HG02642 (cell line): ENCODE measurements around the gene FDX1.

Experiments used
- ATAC-seq: cut with Tn5 transposase; IDR thresholded peaks from one replicate; pipeline ENCODE4 v1.9.1; 2021; ENCODE audit warnings: mild to moderate bottlenecking; ENCODE audit not compliant: unreplicated experiment, poor library complexity

The FDX1 gene

DNA sequence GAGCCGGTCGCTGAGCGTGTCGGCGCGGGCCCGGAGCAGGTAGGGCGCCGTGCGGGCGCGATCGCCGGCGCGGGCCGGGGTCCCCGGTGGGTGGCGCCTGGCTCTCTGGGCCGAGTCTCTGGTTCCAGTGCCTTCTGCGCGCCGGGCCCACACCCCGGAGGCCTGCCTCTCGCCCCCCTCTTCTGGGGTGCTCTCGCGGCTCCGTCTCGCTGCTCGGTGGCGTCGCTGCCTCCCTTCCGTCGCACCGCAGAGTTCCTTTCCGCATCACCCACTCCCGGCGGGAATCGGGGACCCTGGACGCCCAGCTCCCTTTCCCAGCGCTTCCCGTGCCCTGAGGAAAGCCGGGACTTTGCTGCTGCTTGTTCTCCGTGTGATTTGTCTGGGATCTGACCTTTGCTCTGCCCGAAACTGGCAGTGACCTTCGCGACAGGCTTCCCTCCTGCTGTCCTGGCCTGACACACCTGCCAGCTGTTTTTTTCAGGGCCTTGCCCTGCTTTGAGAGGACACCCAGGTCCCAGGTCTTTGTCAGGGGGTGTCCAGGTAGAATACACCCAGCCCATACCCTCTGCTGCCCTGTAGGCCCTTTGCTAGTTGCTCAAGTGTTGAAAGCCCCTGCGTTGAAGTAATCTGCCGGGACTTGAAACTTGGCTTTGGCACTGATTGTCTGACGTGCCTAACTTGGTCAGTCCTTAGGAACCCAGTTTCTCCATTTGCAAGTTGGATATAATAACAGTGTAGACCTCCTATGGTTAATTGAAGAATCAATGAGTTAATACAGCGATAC is 711 bp downstream of the FDX1 start:
- ATAC-seq, result peak; percentile 46

DNA sequence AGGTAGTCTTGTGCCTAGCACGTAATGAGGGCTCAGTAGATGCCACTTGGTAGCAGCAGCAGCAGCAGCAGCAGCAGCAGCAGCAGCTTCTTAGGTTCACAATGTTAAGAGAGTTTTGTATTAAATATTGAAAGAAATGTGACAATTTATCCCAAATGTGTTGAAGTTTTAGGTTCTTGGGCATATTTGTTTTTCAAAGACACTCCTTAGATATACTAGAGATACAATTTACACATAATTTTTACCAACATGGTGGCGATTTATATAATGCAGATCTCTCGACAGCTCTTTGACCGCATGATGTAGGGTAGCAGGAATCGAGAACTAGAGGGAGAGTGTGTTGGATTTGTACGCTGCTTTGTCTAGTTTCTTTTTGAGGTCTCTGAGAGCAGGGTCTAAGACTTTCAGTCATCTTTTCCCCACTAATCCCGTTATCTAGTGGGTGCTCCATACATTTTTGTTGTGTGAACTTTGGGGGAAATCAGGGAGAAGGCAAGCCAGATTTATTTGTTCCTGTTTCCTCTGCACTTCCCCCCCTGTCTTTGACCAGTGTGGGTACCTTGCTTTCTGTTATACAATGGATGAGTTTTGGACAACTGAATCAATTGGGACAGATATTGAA is 1.4 kb downstream of the FDX1 start:
- ATAC-seq, result no peak

DNA sequence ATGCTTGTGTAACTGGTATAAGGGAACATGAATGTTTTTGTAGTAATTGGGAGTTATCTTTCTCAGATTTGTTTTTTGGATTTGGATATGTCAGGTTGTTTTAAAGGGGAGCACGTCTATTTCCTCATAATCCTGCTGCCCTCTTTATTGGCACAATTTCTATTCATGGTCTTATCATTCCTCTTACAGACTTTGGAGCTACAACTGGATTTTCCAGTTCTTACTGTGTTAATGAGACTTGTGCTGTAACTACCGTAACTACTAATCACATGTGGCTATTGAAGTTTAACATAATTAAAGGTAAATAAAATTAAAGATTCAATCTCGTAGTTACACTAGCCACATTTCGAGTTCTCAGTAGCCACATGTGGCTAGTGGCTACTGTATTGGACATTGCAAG is 1.9 kb downstream of the FDX1 start:
- no peak for ATAC-seq

DNA sequence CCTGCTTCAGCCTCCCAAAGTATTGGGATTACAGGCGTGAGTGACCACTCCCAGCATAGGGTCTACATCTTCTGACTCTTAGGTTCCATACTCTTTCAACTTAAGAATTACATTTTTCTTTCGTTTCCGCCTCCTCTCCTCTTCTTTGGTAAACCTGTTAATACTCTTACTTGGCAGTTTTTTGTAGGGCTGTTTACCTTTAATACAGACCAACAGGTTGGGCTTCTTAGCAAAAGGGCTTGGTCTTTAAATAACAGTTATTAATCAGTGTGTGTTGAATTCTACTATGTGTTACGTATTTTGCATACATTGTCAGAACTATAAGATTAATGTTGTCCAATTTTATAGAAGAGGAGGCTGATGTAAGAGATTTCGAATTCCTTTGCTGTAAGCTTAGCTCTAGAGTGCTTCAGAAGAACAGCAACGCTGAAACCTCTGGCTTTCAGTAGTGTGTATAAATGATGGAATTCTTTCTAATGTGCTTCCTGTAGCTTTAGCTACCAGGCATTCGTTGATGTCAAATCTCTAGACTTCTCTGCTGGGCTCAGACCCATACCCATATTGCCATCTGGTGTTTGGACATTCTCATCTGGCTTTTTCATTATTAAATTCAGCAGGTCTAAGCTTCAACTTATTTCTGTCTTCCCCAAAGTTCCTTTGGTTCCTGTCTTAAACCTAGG is 3.1 kb downstream of the FDX1 start:
- no peak for ATAC-seq

DNA sequence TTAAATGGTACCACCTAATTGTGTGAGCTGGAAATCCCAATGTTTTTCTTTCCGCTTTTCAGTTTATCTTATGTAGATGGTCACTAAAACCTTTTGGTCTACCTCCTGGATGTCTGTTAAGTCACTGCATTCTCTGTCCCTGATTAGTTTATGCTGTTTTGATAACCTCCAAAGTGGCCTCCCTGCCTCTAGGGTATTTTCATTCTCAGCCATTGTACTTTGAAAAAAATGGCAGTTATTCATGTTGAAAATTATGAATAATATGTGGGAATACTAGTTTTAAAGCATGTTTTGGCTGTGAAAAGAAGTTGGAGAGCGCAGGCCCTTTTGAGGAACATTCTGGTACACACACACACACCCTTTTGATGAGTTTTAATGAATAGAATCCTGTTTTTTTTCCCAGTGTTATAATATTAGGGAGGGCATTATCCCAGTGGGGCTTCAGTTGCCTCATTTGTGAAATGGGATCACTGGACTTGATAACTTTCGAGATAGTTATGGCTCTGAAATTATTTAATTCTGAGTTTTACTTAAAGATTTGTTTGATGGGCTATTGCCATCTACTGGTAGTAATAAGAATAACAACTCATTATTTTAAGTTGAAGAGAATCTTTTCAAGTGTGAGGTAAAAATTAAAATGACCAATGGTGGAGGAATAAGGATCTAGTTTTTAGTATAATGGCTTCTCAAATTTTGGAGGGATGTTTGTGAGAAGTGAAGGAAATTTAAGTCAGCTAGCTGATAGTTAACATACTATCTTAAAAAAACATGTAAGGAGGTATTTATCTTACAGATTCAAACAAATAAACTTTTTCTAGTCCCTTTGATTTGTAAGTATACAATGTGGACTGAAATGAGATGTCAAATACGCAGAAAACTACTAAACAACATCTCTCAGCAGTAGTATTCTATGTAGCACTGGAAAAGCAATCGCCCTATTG is 3.9 kb downstream of the FDX1 start:
- no peak for ATAC-seq

DNA sequence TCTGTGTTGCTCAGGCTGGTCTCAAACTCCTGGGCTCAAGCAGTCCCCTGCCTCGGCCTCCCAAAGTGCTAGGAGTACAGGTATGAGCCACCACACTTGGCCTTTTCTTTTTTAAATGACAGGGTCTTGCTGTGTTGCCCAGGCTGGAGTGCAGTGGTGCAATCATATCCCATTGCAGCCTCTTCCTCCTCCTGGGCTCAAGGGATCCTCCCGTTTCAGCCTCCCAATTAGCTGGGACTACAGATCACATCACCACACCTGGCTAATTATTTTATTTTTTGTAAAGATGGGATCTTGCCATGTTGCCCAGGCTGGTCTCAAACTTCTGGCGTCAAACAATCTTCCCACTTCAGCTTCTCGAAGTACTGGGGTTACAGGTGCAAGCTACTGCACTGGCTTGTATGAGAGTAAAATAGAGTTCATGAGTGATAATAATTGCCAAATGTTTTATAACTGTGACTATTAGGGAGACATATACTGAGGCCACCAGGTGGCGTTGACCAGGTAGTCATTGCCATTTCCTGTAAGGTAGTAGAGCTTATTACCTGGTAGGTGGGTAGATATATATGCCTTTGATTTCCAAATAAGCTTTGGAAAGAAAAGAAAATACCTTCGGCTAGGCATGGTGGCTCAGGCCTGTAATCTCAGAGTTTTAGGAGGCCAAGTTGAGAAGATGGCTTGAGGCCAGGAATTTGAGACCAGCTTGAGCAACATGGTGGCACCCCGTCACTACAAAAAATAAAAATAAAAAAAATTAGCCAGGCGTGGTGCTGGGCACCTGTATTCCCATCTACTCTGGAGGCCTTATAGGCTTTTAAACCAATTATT is 5.4 kb downstream of the FDX1 start:
- ATAC-seq, result peak; percentile 19

DNA sequence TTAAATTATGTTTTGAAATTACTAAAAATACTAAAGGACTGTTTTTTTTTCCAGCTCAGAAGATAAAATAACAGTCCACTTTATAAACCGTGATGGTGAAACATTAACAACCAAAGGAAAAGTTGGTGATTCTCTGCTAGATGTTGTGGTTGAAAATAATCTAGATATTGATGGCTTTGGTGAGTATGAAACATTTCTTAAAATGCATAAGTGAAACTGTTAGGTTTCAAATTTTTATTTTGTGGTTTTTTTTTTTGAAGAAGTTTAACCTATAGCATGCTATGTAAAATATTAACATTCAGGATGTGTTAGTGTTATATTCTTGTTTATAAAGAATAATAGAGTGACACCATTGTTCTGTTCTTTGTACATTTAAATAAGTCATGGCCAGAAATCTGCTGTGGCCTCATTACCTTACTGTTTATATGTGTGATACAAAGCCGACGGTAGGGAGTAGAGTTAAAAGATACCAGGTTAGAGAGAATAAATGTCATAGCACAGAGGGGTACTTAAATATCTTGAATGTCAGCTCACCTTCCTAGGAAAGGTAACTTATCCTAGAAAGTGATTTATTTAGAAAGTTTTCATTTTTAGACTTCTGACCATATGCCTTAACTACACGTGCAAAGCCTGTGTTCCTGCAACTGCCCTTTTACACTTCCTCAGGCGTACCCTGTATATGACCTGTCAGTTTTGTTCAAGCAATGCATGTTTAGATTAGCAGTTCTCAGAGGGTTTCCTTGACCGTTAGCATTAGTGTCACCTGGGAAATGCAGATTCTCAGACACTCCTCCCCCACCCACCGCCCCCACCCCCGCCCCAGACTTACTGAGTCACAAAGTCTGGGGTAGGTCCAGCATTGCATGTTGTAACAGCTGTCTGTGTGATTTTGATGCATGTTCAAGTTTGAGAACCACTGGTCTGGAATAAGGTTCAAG is 6.3 kb downstream of the FDX1 start:
- ATAC-seq, result peak; percentile 48

DNA sequence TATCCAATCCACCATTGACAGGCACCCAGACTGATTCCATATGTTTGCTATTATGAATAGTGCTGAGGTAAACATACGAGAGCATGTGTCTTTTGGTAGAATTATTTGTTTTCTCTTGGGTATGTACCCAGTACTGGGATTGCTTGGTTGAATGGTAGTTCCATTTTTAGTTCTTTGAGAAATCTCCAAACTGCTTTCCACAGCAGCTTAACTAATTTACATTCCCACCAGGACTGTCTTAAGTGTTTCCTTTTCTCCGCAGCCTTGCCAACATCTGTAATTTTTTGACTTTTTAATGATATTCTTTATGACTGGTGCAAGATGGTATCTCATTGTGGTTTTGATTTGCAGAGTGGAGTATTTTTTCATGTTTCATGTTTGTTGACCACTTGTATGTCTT is 8.3 kb downstream of the FDX1 start:
- no peak for ATAC-seq

DNA sequence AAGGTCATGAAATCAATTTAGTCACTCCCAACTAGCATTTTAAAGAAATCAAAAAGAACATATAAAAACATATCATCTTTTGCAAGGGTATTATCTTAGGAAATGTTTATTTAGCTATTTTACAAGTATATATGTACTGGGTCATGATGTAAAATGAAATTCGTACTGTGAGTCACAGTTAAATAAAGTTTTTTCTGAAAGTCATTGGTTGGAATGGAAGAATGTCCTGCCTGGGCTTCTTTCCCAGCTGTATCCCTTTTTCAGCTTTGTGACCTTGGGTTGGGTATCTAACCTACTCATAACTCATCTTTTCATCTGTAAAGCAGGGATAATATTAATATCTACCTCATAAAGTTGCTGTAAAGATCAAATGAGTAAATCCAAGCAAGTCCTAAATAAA is 15.7 kb downstream of the FDX1 start:
- ATAC-seq, result no peak

DNA sequence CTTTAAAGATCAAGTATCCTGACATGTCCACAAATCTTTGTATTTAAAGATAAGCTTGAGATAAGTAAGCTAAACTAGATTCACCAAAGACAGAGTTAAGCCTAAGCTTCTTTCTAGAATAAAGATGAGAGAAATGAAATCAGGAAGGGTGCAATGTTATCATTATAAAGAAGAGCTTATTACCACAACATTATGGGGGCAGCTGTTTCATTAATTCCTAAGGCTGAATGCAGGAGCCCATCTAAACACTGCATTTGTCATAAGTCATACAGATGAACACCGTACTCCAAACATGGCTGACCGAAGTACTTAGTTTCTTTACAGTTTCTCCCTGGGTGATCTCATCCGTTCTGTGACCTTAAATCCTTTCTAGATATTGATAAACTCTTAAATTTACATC is 16.3 kb downstream of the FDX1 start:
- no peak for ATAC-seq

DNA sequence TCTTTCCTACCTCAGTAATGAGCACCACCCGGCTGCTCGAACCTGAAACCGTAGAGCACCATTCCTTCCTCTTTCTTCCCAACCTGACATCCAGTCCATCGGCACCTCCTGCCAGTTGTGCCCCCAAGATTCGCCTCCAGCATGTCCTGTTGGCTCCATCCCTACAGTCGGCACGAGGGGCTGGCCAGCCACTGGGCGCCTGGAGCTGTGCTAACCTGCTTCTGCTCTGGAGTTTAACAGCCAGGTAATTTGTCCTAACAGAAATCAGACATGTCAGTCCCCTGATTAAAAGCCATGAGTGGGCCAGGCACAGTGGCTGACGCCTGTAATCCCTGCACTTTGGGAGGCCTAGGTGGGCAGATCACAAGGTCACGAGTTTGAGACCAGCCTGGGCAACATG is 16.8 kb downstream of the FDX1 start:
- no peak for ATAC-seq

DNA sequence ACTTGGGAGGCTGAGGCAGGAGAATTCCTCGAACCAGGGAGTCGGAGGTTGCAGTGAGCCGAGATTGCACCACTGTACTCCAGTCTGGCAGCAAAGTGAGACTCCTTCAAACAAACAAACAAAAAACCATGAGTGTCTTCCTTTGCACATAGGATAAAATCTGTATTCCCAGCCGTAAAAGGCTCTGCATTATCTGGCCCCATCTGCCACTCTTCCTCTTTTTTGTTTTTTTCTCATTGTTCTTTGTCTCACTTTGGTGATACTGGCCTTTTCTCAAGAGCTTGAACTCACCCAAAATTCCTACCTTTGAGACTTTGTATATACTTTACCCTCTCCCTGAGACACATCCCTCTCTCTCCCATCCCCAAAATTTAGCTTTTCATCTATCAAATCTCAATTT is 17.6 kb downstream of the FDX1 start:
- no peak for ATAC-seq

DNA sequence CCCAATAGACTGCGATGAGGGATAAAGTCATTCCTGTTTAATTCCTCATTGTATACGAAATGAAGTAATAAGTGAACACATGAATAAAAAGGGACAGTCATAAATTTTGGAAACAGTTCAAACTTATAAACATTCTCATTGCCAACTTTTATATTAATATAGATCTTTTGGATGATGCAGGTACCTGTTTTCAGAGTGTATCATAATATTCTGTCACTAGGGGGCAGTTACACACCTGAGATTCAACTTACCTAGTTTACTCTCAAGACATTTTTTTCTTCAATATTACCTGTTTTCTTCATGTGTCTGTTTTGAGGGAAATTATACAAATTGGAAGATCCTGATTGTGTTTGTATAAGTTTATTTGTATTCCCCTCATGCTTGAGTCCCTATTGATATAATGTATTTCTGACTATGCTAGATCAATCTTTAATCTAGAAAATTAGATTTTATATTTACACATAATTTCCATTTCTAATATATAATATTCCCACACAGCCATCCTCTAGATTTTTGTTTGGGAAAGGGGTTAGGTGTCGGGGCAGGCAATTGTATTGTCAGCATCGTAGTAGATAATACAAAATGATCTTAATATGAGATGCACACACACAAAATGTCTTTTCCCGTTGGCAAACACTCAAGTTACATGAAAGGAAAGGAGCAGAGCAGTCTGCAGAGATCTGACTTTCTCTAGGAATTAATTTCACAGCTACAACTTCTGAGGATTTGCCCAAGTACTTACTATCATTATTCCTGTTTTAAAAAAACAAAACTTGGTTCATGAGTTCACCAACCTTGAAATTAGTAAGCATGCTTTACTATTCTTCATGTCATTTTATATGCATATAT is 18.4 kb downstream of the FDX1 start:
- no peak for ATAC-seq

DNA sequence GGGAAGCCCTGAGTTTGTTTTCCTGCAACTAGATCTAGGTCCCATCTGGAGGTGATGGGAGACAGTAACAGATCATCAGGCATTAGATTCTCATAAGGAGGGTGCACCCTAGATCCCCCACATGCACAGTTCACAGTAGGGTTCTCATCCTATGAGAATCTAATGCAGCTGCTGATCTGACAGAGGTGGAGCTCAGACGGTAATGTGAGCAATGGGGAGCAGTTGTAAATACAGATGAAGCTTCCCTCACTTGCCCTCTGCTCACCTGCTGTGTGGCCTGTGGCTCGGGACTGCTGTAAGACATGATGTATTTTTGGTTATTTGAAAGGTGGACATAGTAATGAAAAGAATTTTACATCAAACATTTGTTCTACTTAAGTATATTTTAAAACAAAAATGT is 20.5 kb downstream of the FDX1 start:
- ATAC-seq, result no peak

DNA sequence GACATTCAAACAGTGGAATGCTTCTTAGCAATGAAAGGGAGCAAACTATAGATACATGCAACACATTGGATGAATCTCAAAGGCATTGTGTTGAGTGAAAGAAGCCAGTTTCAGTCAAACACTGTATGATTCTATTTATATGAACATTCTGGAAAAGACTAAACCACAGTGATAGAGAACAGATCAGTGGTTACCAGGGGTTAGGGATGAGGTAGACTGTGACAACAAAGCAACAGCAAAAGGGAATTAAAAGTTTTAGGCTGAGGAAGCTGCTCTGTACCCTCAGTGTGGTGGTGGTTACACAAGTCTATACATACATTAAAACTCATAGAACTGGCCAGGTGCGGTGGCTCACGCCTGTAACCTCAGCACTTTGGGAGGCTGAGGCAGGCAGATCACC is 23.0 kb downstream of the FDX1 start:
- ATAC-seq, result no peak

DNA sequence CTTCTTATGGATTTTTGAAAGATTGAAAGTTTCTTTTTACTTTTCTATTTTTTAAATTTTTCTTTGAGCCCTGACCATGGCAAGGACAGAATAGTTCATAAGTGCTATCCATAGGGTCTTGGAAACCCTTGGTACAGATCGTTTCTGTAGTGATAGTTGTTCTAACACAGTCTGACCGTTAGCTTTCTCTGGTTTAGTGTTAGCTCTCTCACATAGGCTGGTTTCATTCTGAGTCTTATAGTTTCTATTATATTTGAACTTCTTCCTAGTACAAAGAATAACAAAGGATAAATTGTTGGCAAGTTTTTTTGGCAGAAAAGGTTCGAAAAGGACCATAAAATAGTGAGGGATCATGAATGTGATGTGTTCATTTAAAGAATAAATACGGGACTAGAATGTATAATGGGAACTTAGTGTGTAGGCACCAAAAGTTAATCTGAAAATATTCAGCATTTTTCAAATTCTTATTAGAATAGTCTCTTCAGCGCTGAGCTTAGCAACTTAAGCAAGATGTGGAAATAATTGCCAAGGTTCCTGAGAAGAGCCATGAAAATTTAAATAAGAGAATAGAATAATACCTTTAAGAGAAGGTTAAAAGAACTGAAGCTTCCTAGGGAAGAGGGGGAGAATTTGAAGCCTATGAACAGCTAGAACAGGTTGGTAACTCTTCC is 24.1 kb downstream of the FDX1 start:
- ATAC-seq, result peak; percentile 77

DNA sequence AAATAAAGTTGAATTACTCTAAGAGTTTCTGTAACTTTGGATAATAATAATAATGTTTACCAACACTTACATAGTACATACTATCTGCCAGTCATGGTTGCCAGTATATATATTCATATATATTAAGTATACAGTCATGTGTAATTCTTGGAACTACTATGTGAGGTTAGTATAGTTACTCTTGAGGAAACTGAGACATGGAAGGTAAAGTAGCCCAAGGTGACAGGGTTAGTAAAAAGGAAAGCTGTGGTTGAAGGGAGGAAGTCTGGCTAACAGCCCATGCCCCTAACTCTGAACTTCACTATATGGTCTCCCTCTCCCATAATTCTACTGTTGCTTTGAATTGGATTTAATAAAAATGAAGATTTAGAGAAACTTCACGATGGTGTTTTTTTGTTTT is 24.9 kb downstream of the FDX1 start:
- no peak for ATAC-seq
